HG03064 (cell line): ENCODE measurements around the gene SCGB1C2.
"Not testable (repeated sequence)": the region's sequence is repeated elsewhere in the genome, so short reads cannot be mapped to it uniquely, and the experiment has no call there.

Source experiments
- ATAC-seq: cut with Tn5 transposase; IDR thresholded peaks from one replicate; pipeline ENCODE4 v1.9.1; 2021; ENCODE audit warnings: low read depth; ENCODE audit not compliant: unreplicated experiment

The SCGB1C2 gene

GRCh38 chr17:165939-166338 is 28.6 kb downstream of the SCGB1C2 start:
- no peak for ATAC-seq

- not testable (repeated sequence) for ATAC-seq
These were observed 31.2 kb downstream of the SCGB1C2 start for GRCh38 chr17:168614-169013.

GRCh38 chr17:170130-170670 is 32.8 kb downstream of the SCGB1C2 start:
- ATAC-seq, result no peak

GRCh38 chr17:171871-172270 is 34.5 kb downstream of the SCGB1C2 start:
- ATAC-seq, result no peak

- no peak for ATAC-seq
These were observed 35.0 kb downstream of the SCGB1C2 start for GRCh38 chr17:172401-172800.

- ATAC-seq, result no peak
These were observed 36.0 kb downstream of the SCGB1C2 start for GRCh38 chr17:173166-173911.

GRCh38 chr17:177155-177554 is 39.8 kb downstream of the SCGB1C2 start:
- no peak for ATAC-seq

- no peak for ATAC-seq
These were observed 40.4 kb downstream of the SCGB1C2 start for GRCh38 chr17:177762-178161.

GRCh38 chr17:178292-179065 is 41.1 kb downstream of the SCGB1C2 start:
- ATAC-seq, result no peak

- no peak for ATAC-seq
These were observed 41.7 kb downstream of the SCGB1C2 start for GRCh38 chr17:179066-179432.

- ATAC-seq, result no peak
These were observed 42.5 kb downstream of the SCGB1C2 start for GRCh38 chr17:179781-180380.

- no peak for ATAC-seq
These were observed 43.2 kb downstream of the SCGB1C2 start for GRCh38 chr17:180381-181244.

GRCh38 chr17:181245-182049 is 44.1 kb downstream of the SCGB1C2 start, which contains the start of gene DOC2B:
TSS of gene DOC2B (minus strand) at chr17:181650. CDS start at chr17:181479, 171 bp downstream.
- no peak for ATAC-seq

GRCh38 chr17:182050-182751 is 44.8 kb downstream of the SCGB1C2 start:
- ATAC-seq, result no peak

- no peak for ATAC-seq
These were observed 45.7 kb downstream of the SCGB1C2 start for GRCh38 chr17:183021-183420.

- ATAC-seq, result no peak
These were observed 48.2 kb downstream of the SCGB1C2 start for GRCh38 chr17:185445-186138.

- no peak for ATAC-seq
These were observed 49.8 kb downstream of the SCGB1C2 start for GRCh38 chr17:187130-187529.
